IPS DF 6.9 (cell line): Measurements from ENCODE around the gene LY6G6D.

ENCODE experiments used
- DNase-seq: peaks from one replicate; pipeline ENCODE4 v3.0.0-alpha.2; 2013; ENCODE audit warnings: low read depth, low spot score
- H3K27ac ChIP-seq: one replicate; pipeline ENCODE4 v1.5.1; 2013; ENCODE audit warnings: low read length, control low read depth
- H3K27me3 ChIP-seq: 2 replicates; pipeline ENCODE4 v1.6.1; 2013; ENCODE audit warnings: mild to moderate bottlenecking, low read length; ENCODE audit not compliant: control insufficient read depth, insufficient read depth
- H3K36me3 ChIP-seq: 2 replicates; pipeline ENCODE4 v1.6.1; 2013; ENCODE audit warnings: low read length; ENCODE audit not compliant: control insufficient read depth, insufficient read depth
- H3K4me1 ChIP-seq: 2 replicates; pipeline ENCODE4 v1.6.1; 2013; ENCODE audit warnings: low read length; ENCODE audit not compliant: control insufficient read depth, insufficient read depth
- H3K4me3 ChIP-seq: 2 replicates; pipeline ENCODE4 v1.5.1; 2013; ENCODE audit warnings: mild to moderate bottlenecking, low read length
- H3K9me3 ChIP-seq: 2 replicates; pipeline ENCODE4 v1.6.1; 2013; ENCODE audit warnings: low read length, inconsistent platforms; ENCODE audit not compliant: control insufficient read depth, insufficient read depth
- WGBS: extraction: QIAGEN DNeasy Blood & Tissue Kit; methylation state at CpG from one replicate; pipeline ENCODE4 v1.1.7; 2013; ENCODE audit warnings: mixed read lengths, missing lambda C conversion rate; ENCODE audit not compliant: insufficient read length, insufficient coverage; 5-methylcytosine and 5-hydroxymethylcytosine counted together

The LY6G6D gene

DNA sequence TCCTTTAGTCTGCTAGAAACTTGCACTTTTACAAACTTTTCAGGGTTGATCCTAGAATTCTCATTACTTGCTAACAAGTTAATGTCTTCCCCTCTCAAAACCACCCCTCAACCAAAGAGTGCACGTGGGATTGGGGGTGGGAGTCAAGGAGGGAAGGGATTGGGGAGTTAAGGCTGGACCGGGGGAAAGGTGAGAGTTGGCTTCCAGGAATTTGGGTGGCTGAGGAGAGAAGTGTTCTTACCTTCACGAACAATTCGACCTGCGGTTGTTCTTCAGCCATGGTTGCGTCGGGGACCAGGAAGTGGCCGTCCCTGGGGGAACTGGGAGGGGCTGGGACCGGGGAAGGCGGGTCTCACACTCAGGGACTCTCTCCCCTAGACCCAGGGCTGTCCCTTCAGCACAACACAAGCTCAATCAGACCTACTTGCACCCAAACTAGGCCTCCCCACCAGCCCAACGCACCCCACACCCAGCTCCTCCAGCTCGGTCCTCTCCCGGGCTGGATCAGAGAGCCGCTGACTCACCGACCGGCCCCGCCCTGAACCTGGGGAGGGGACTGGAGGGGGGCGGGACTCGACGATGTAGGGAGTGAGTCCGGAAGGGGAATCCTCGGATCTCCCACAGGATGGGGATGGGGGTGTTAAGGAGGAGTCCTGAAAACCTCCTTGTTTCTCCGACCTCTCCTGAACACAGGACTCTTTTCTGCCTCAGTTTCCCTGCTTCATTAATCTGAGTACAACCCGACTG is 21.0 kb downstream of the LY6G6D start, which contains the start of gene CLIC1:
CLIC1 (minus strand) TSS at position 510 of the 747 bp plus-strand sequence; CDS start at position 280, 230 bp downstream.
- peaks cover 14% of the 10 kb centered on the region; the same call in 1 of the 2 replicates for H3K36me3 ChIP-seq

GRCh38 chr6:31736768-31737314 is 21.7 kb downstream of the LY6G6D start:
- no peaks in the 10 kb centered on the region for H3K27me3 ChIP-seq
- no CpG with 5 or more reads among the region's 10 CpGs for WGBS
- H3K9me3 ChIP-seq, result no peaks in the 10 kb centered on the region
- no peak for DNase-seq
- no peak overlapping the region for H3K27ac ChIP-seq
- H3K4me3 ChIP-seq, result peak overlapping the region; percentile 91; the same call in 1 of the 2 replicates
- peaks cover 11% of the 10 kb centered on the region; the same call in 1 of the 2 replicates for H3K36me3 ChIP-seq
- H3K4me1 ChIP-seq, result peaks cover 15% of the 10 kb centered on the region

More for the DNA sequence above, 21.0 kb downstream of the LY6G6D start, which contains the start of gene CLIC1:
- Histone ChIP-seq H3K4me3 (peak within 1 kb of the TSS; percentile 91), H3K27ac (no peak within 1 kb of the TSS), H3K9me3 (no peaks in the 10 kb centered on the region), H3K27me3 (no peaks in the 10 kb centered on the region), H3K4me1 (peaks cover 15% of the 10 kb centered on the region)
- no CpG with 5 or more reads among the region's 24 CpGs for WGBS
- DNase-seq, result no peak

- 100% methylated on average over 2 of the region's 7 CpGs for WGBS
- Histone ChIP-seq H3K27me3 (no peaks in the 10 kb centered on the region), H3K36me3 (peaks cover 8% of the 10 kb centered on the region; the same call in 1 of the 2 replicates), H3K9me3 (no peaks in the 10 kb centered on the region), H3K27ac (no peak overlapping the region), H3K4me3 (no peak overlapping the region), H3K4me1 (peaks cover 15% of the 10 kb centered on the region)
- DNase-seq, result no peak
Observed at GRCh38 chr6:31737315-31737990, 22.3 kb downstream of the LY6G6D start.

DNA sequence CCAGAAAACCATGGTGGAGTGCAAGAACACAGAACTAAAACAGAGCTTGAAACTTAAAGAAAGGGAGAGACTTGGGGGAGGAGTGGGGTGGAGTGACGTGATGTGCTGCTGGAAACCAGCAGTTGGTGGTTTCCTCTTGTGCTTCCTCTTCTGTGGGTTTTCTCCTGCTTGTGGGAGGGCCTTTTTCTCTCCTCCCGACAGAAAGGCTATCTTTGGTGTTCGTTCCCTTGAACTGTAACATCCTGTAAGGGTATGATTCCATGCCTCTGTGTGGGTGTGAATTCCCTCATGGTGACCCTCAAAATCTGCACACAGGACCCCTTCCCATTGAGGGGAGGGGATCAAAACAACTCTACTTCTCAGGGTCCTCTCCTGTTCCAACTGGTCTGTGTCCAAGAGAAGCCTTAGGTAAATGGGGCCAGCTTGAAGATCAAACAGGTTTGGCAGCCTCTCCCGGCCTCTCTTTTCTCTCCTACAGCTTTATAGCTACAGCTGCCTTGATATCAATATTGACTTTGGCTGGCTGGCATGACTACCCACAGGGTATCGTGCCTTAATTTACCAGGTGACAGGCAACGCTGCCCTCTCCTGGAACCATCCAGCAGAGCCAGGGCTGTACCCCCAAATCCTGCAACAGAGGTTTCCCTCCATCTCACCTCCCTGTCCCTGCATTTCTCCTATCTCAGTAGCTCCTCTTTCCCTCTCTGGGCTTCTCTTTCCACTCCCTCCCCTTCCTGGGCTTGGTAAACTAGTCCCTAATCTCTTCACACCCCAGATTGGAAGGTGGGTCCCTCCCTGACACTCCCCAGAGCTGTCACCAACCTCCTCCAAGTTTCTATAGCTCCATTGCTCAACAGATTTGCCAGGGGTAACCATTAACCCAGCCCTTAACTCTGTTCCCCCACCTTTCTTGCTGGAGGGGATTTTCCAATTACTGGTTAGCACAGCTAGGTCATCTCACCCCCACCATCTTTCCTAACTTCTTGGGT is 23.1 kb downstream of the LY6G6D start:
- Histone ChIP-seq H3K4me3 (no peak overlapping the region), H3K9me3 (no peaks in the 10 kb centered on the region), H3K4me1 (peaks cover 15% of the 10 kb centered on the region), H3K27me3 (no peaks in the 10 kb centered on the region), H3K36me3 (peaks cover 8% of the 10 kb centered on the region; the same call in 1 of the 2 replicates), H3K27ac (no peak overlapping the region)
- DNase-seq, result no peak
- WGBS, result no CpG with 5 or more reads among the region's 6 CpGs

DNA sequence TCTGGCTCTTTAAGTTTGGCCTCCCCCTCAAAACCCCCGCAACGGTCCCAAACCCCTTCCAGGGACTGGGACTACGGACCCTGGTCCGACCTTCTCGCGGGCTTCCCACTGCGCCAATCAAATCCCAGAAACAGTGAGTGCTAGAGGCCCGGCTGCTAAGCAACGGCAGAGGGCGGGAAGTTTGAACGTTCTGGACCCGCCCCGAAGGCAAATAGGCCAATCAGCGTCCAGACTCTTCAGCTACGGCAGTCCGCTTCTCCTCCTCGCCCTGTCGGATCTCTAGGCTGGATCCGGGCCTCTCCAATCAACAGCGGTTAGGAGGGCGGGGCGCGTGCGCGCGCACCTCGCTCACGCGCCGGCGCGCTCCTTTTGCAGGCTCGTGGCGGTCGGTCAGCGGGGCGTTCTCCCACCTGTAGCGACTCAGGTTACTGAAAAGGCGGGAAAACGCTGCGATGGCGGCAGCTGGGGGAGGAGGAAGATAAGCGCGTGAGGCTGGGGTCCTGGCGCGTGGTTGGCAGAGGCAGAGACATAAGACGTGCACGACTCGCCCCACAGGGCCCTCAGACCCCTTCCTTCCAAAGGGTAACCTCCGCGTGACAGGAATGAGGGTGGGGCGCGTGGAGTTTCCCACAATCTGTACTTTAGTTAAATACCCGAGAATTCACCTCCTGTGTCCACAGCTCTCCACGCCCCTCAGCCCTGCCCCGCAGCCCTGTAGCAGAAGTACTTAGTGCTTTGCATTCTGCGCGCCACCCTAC is 24.7 kb downstream of the LY6G6D start, which contains the start of gene MSH5:
MSH5 (plus strand) TSS at position 367 of the 758 bp plus-strand sequence. CDS start 462 bp downstream, outside the sequence.
- Histone ChIP-seq H3K4me1 (peaks cover 12% of the 10 kb centered on the region; the same call in 1 of the 2 replicates), H3K4me3 (peak within 1 kb of the TSS; percentile 35; the same call in 1 of the 2 replicates), H3K9me3 (no peaks in the 10 kb centered on the region), H3K27me3 (no peaks in the 10 kb centered on the region), H3K36me3 (no peaks in the 10 kb centered on the region), H3K27ac (no peak within 1 kb of the TSS)
- no CpG with 5 or more reads among the region's 58 CpGs for WGBS
- peak; percentile 98 for DNase-seq

GRCh38 chr6:31740397-31741223 is 25.5 kb downstream of the LY6G6D start:
- Histone ChIP-seq H3K9me3 (no peaks in the 10 kb centered on the region), H3K27ac (no peak overlapping the region), H3K4me1 (peaks cover 12% of the 10 kb centered on the region; the same call in 1 of the 2 replicates), H3K4me3 (peak overlapping the region; percentile 35; the same call in 1 of the 2 replicates), H3K36me3 (no peaks in the 10 kb centered on the region), H3K27me3 (no peaks in the 10 kb centered on the region)
- WGBS, result no CpG with 5 or more reads among the region's 29 CpGs
- DNase-seq, result no peak

- no peak overlapping the region for H3K27ac ChIP-seq
- WGBS, result no CpG with 5 or more reads among the region's 2 CpGs
- peaks cover 11% of the 10 kb centered on the region; the same call in 1 of the 2 replicates for H3K4me1 ChIP-seq
- no peaks in the 10 kb centered on the region for H3K9me3 ChIP-seq
- H3K4me3 ChIP-seq, result no peak overlapping the region
- H3K36me3 ChIP-seq, result no peaks in the 10 kb centered on the region
- DNase-seq, result no peak
- no peaks in the 10 kb centered on the region for H3K27me3 ChIP-seq
Observed at GRCh38 chr6:31741815-31742214, 26.7 kb downstream of the LY6G6D start.

- Histone ChIP-seq H3K27me3 (no peaks in the 10 kb centered on the region), H3K27ac (no peak overlapping the region), H3K9me3 (no peaks in the 10 kb centered on the region), H3K4me3 (no peak overlapping the region), H3K4me1 (peaks cover 9% of the 10 kb centered on the region; the same call in 1 of the 2 replicates), H3K36me3 (peaks cover 7% of the 10 kb centered on the region)
- WGBS, result no CpG with 5 or more reads among the region's 3 CpGs
- no peak for DNase-seq
Observed at GRCh38 chr6:31742894-31743293, 27.7 kb downstream of the LY6G6D start.
